ENCODE measurements around the gene NFATC1.

GRCh38 chr18:79488311-79489050 is 92.8 kb downstream of the NFATC1 start:
- TF ChIP-seq, protein P1, sequence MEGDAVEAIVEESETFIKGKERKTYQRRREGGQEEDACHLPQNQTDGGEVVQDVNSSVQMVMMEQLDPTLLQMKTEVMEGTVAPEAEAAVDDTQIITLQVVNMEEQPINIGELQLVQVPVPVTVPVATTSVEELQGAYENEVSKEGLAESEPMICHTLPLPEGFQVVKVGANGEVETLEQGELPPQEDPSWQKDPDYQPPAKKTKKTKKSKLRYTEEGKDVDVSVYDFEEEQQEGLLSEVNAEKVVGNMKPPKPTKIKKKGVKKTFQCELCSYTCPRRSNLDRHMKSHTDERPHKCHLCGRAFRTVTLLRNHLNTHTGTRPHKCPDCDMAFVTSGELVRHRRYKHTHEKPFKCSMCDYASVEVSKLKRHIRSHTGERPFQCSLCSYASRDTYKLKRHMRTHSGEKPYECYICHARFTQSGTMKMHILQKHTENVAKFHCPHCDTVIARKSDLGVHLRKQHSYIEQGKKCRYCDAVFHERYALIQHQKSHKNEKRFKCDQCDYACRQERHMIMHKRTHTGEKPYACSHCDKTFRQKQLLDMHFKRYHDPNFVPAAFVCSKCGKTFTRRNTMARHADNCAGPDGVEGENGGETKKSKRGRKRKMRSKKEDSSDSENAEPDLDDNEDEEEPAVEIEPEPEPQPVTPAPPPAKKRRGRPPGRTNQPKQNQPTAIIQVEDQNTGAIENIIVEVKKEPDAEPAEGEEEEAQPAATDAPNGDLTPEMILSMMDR (IDR thresholded peaks at IDR 0.05), result no peak
- TF ChIP-seq POLR2A (IDR thresholded peaks at IDR 0.05), result no peak
- TF ChIP-seq EP300 (IDR thresholded peaks at IDR 0.05), result no peak

Measured in ovary (tissue), 3 donors.